Muscle of back (tissue), 11 donors: ENCODE results near the gene HSPA4. TPM values are rescaled to one million over a fixed set of nuclear protein-coding genes. Genes with fewer than 3 reads are reported as not detected.

ENCODE experiments used
- DNase-seq, 3 donors: peaks; one replicate each; pipeline versions ENCODE4 v3.0.0 to v3.0.0-alpha.2; 2013
- polyA plus RNA-seq, 10 donors: library from polyadenylated mRNA; unstranded; fragments of 120-200 nt; gene quantifications; one replicate each; pipeline ENCODE4 v1.2.1, GENCODE V29; 2013; ENCODE audit not compliant: insufficient read length in 10 of 10

Gene HSPA4
- polyA plus RNA-seq, 10 donors, result 67.9 to 108 (median 82.4) TPM

DNA sequence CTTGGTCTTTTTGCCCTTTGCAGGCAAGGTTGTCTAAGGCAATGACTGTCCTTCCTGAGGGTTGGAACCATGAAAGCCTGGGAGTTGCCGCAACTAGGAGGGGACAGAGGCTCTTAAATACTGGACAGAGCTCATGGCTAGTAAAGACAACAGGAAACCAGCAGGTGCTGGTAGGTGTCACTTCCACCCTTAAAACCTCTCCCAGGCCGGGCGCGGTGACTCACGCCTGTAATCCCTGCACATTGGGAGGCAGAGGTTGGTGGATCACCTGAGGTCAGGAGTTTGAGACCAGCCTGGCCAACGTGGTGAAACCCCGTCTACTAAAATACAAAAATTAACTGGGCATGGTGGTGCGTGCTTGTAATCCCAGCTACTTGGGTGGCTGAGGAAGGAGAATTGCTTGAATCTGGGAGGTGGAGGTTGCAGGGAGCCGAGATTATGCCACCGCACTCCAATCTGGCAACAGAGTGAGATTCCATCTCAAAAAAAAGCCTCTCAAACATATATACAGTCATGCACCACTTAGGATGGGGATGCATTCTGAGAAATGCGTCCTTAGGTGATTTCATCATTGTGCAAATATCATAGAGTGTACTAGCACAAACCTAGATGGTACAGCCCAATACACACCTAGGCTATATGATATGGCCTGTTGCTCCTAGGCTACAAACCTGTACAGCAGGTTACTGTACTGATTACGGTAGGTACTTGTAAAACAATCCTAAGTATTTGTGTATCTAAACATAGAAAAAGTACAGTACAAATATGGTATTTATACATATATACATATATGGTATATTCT, 102.7 kb downstream of the HSPA4 start:
- DNase-seq, result no peak

DNA sequence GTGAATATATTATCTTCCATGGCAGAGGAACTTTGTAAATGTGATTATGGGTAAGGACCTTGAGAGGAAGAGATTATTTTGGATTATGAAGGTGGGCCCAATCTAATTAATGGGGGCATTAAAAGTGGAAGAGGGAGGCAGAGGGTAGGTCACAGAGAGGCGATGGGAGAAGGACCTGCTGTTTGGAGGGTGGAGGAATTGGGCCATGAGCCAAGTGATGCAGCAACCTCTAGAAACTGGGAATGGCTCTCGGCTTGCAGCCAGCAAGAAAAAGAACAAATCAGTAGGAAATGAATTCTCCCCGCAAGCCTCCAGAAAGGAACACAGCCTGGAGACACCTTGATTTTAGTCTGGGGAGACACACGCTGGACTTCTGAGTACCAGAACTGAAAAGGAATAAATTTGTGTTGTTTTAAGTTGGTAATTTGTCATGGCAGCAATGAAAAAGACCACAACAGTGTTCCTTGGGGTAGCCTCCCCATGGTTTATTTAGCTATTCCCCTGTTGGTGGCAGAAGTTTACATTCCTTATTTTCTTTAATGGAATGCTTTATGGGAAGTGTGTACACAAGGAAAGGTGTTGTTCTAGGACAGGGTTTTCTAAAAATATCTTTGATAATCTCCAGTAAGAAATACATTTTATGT, 103.6 kb downstream of the HSPA4 start:
- DNase-seq, result no peak

Other genes with a start within 250 kb of the HSPA4 start
- gene SOWAHA, start 238.7 kb upstream of the HSPA4 start, polyA plus RNA-seq, result under 1 TPM; 0.04 to 0.21 (median 0.13) TPM
- 1 to 10 TPM; 1.2 to 5.2 (median 2.8) TPM for gene SHROOM1, start 221.4 kb upstream of the HSPA4 start, polyA plus RNA-seq
- gene GDF9, start 185.5 kb upstream of the HSPA4 start, polyA plus RNA-seq, result 1 to 10 TPM in 2 of 10 donors, under 1 TPM in 8; 0.31 to 1.5 (median 0.74) TPM
- 100 to 1,000 TPM; 160 to 232 (median 189) TPM for gene UQCRQ, start 185.4 kb upstream of the HSPA4 start, polyA plus RNA-seq
- 1 to 10 TPM in 8 of 10 donors, under 1 TPM in 2; 0.73 to 3.7 (median 1.3) TPM for gene LEAP2, start 178.3 kb upstream of the HSPA4 start, polyA plus RNA-seq
- gene AFF4, start 88.4 kb upstream of the HSPA4 start, polyA plus RNA-seq, result 10 to 100 TPM; 38.8 to 57.4 (median 45.5) TPM
- gene ZCCHC10, start 25.5 kb upstream of the HSPA4 start, polyA plus RNA-seq, result 10 to 100 TPM; 21.3 to 28.1 (median 25.1) TPM